T-helper 2 cell treated with Interferon-gamma antibody and Interleukin-4, amounts not matched to agents 5 μg/mL and 100 μg/mL, for 36 hours (primary cell): Measurements from ENCODE around the gene CDK11B.
"Not testable (repeated sequence)": the region's sequence is repeated elsewhere in the genome, so short reads cannot be mapped to it uniquely, and the experiment has no call there.

Source experiments
- DNase-seq: peaks from one replicate; pipeline ENCODE4 v3.0.0; 2021; ENCODE audit warnings: low spot score
- H3K27ac Mint-ChIP-seq: one replicate; pipeline ENCODE4 v1.8.0; 2021; ENCODE audit warnings: mild to moderate bottlenecking, mixed read lengths
- H3K27me3 Mint-ChIP-seq: one replicate; pipeline ENCODE4 v1.8.0; 2021; ENCODE audit warnings: low read depth, mixed read lengths
- H3K36me3 Mint-ChIP-seq: one replicate; pipeline ENCODE4 v1.8.0; 2021; ENCODE audit warnings: low read depth, mixed read lengths
- H3K4me1 Mint-ChIP-seq: one replicate; pipeline ENCODE4 v1.8.0; 2021; ENCODE audit warnings: low read depth, mixed read lengths
- H3K4me3 Mint-ChIP-seq: one replicate; pipeline ENCODE4 v1.8.0; 2022; ENCODE audit warnings: mild to moderate bottlenecking, moderate library complexity, mixed read lengths
- H3K9me3 Mint-ChIP-seq: one replicate; pipeline ENCODE4 v1.8.0; 2021; ENCODE audit warnings: mixed read lengths

The CDK11B gene

DNA sequence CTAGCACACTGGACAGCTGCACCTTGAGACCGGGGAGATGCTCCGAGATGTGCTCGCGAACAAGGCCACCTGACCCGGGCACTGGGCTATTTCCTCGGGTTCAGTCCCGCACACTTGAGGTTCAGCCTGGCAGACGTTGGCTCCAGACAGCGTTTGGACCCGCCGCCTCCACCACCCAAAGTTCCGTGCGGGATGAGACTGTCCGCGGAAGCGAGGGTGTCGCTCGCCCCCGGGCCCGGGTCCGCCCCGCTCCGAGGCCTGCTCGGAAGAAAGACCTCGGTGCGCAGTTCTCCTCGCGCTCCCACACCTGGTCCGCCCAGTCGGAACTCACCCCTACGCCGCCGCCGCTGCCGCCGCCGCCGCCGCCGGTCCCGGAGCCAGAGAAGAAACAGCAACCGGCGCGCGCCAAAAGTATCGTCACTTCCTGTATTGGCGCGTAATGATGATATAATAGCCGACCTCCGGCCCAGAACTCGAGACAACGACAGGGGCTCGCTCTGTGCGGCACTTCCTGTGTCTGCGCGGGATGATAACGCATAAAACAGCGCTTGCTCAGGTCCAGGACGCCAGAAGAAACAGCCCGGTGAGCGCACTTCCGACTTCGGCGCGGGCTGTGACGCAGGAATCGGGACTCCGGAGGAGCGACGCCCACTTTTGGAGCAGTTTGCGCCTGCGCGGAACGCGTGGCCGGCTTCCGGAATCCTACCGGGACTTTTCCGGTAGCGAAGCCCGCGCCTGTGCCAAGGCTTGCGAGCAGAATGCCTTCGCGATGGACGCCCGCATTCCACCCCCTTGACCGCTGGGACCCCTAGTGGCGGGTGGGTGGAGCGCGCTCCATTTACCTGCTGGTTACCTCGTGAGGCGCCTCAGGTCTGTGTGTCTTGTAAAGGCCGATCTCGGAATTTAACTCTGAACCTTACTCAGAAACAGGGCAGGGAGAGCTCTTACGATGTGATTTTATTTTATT lies at the start of gene CDK11B:
Gene CDK11B, minus strand, starts transcription at position 422 of the 967 bp plus-strand sequence. CDS start 1,519 bp downstream, outside the sequence.
- peak within 1 kb of the TSS; percentile 99 for H3K27ac Mint-ChIP-seq
- H3K27me3 Mint-ChIP-seq, H3K4me1 Mint-ChIP-seq, H3K9me3 Mint-ChIP-seq: not testable (repeated sequence)
- H3K36me3 Mint-ChIP-seq: peaks cover 13% of the 10 kb centered on the region
- peak; percentile 96 for DNase-seq
- peak within 1 kb of the TSS; percentile 94 for H3K4me3 Mint-ChIP-seq

DNA sequence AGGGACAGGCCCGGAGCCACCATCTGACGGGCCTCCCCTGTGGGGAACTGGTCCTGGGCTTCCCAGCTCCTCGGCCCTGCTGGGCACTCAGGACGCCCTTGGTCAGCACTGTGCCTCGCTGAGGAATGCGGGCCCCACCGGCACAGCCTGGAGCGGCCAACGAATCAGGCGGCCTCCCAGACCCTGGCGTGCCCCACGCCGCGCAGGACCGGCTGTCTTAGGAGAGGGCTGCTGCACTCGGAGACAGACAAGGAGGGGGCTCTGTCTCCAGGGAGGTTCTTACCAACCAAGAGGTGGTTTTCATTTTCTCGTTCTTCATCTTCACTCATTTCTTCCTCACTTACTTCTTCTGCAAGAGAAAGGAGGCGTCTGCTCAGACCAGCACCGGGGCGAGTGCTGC lies 49.1 kb upstream of the CDK11B start:
- not testable (repeated sequence) for H3K4me3 Mint-ChIP-seq, H3K36me3 Mint-ChIP-seq, H3K27me3 Mint-ChIP-seq, H3K4me1 Mint-ChIP-seq, H3K9me3 Mint-ChIP-seq, DNase-seq, H3K27ac Mint-ChIP-seq

DNA sequence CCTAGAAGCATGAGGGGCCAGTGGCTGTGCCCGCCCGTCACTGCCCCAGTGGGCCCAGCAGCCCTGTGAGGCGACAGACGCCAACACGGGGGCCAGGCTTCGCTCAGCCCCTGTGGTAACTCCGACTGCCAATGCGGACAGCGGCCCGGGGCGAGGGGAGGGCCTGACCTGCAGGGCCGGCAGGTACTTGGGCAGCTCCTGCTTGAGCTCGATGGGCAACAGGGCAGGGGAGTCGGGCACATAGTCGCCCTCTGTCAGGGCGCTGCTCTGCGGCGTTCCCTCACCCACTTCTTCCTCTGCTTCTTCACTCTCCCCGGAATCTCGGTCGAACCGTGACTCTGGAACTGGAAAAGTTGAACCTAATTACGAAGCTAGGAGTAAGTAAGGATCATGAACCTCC lies 48.4 kb upstream of the CDK11B start:
- not testable (repeated sequence) for H3K9me3 Mint-ChIP-seq, H3K4me1 Mint-ChIP-seq, H3K4me3 Mint-ChIP-seq, H3K36me3 Mint-ChIP-seq, DNase-seq, H3K27me3 Mint-ChIP-seq, H3K27ac Mint-ChIP-seq

DNA sequence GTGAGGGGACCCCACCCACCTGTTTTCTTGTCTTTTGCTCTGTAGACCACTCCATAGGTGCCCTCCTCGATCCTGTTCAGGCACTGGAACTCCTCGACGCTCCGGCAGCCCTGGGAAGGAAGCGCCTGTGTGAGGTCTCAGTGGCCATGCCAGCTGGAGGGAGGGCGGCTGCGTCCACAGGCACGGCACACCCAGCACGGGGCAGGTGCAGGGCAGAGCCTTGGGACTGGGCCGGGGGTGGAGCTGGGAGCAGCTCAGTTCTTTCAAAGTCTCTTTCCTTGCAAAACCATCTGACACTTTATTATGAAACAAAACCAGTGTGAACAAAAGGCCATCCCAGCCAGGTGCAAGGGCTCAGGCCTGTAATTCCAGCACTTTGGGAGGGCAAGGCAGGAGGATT lies 46.8 kb upstream of the CDK11B start:
- H3K27me3 Mint-ChIP-seq, DNase-seq, H3K4me3 Mint-ChIP-seq, H3K9me3 Mint-ChIP-seq, H3K27ac Mint-ChIP-seq, H3K4me1 Mint-ChIP-seq, H3K36me3 Mint-ChIP-seq: not testable (repeated sequence)

DNA sequence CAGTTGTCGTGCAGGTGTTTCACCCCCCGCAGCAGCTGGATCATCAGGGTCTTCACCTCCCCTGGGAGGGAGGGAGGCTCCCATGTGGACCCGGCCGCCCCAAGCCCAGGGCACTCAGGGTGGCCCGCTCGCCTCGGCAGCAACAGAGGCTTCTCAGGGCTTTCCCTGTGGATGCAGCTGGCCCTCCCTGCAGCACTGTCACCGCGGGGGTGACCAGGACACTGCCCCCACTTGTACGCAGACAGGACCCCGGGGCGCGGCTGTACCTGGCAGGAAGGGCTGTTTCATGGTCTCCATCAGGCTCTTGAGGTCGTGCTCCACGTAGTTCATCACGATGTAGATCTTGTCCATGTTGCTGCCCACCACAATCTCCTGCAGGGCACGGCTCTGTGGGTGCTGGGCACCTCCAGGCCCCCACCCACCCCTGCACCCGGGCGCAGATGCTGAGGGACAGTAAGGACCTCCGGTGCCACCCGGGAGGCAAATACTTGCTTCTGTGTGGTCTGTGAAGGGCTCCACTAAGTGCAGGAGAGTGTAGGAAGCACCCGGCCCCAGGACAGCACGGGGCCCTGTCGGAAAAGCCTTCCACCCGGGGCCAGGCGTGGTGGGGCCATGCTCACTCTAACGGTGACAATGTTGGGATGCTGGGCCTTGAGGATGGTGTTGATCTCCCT lies 45.6 kb upstream of the CDK11B start:
- not testable (repeated sequence) for H3K27me3 Mint-ChIP-seq, H3K27ac Mint-ChIP-seq, H3K36me3 Mint-ChIP-seq

DNA sequence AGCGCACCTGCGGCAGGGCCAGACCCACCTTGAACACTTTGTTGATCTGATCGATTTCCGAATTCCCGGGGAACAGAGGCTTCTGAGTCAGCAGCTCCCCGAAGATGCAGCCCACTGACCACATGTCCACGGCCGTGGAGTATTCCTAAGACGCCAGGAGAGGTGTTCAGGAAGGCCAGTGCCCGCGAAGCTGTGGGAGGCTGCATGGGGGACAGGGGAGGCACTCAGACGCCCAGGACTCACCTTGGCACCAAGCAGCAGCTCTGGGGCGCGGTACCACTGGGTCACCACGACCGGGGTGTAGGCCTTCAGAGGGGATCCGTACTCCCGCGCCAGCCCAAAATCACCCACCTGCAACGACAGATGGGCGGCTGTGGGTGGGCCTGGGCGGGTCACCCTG lies 45.0 kb upstream of the CDK11B start:
- no peak overlapping the region for H3K27ac Mint-ChIP-seq
- H3K36me3 Mint-ChIP-seq: peaks cover 2% of the 10 kb centered on the region
- no peaks in the 10 kb centered on the region for H3K4me1 Mint-ChIP-seq
- H3K27me3 Mint-ChIP-seq: no peaks in the 10 kb centered on the region
- no peak for DNase-seq
- no peak overlapping the region for H3K4me3 Mint-ChIP-seq
- H3K9me3 Mint-ChIP-seq: no peaks in the 10 kb centered on the region

More for the DNA sequence above, 45.6 kb upstream of the CDK11B start:
- DNase-seq, H3K4me1 Mint-ChIP-seq, H3K9me3 Mint-ChIP-seq, H3K4me3 Mint-ChIP-seq: not testable (repeated sequence)

DNA sequence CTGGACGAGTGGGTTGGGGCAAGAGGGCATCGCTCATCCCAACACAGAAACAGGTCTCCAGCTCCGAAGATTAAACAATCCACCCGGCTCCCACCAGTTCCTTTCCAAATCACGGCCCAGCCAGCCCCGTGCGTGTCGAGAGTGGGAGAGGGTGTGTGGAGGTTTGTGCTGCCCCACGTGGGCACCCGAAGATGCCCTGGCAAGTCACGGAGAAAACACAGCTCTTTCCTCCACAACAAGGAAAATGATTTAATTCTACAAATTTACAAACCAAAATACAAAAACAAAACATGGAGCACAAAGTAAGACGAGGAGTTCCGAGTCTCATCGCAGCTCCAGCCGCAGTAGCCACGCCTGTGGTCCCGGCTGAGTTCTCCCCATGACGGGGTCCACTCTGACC lies 43.7 kb upstream of the CDK11B start:
- not testable (repeated sequence) for H3K36me3 Mint-ChIP-seq, H3K9me3 Mint-ChIP-seq, H3K27me3 Mint-ChIP-seq, H3K27ac Mint-ChIP-seq, H3K4me3 Mint-ChIP-seq, H3K4me1 Mint-ChIP-seq, DNase-seq

DNA sequence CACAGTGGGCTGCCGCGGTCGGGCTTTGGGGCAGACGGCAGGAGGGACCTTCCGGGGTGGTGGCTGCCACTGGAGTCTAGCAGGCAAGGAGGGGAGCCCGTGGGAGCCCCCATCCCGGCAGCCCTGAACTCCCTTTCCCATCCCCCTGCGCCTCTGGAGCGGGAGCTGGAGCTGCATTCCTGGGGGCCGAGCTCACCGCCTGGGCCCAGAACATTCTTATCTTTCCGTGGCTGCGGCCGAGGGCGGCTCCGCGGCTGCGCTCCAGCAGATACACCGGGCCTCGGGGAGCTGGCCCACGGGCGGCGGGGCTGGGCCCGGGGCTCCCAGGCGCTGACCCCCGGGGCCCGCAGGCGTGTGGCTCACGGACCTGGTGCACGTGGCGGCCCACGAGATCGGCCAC lies 41.8 kb upstream of the CDK11B start:
- H3K27me3 Mint-ChIP-seq, DNase-seq, H3K36me3 Mint-ChIP-seq, H3K27ac Mint-ChIP-seq, H3K4me3 Mint-ChIP-seq, H3K9me3 Mint-ChIP-seq, H3K4me1 Mint-ChIP-seq: not testable (repeated sequence)

DNA sequence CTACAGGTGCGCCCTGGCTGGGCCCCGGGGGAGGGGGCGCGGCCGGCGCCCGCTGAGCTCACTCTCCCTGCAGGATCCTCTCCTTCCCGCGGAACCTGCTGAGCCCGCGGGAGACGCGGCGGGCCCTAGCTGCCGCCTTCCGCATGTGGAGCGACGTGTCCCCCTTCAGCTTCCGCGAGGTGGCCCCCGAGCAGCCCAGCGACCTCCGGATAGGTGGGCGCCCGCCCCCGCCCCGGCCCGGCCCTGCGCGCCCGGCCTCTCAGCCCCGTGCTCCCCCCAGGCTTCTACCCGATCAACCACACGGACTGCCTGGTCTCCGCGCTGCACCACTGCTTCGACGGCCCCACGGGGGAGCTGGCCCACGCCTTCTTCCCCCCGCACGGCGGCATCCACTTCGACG lies 41.3 kb upstream of the CDK11B start:
- not testable (repeated sequence) for H3K27ac Mint-ChIP-seq, H3K36me3 Mint-ChIP-seq, H3K4me1 Mint-ChIP-seq, H3K9me3 Mint-ChIP-seq, H3K4me3 Mint-ChIP-seq, DNase-seq, H3K27me3 Mint-ChIP-seq

DNA sequence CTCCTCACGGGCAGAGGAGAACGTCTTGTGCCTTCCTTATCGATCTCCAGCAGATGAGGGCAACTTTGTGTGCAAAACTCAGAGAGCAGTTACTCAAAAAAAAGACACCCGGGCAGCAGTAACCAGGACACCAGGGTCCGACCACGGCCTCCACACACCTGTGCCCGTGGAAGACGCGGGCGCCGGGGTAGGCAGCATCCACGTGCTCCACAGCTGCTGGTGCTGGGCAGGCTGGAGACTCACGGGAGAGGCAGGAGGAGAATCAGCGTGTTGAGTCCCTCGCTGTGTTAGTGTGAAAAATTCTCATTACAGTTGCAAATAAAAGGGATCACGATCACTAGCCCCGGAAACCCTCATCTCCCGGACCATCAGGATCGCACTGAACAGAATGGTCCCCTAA lies 40.3 kb upstream of the CDK11B start:
- not testable (repeated sequence) for DNase-seq, H3K4me1 Mint-ChIP-seq, H3K36me3 Mint-ChIP-seq, H3K27me3 Mint-ChIP-seq, H3K27ac Mint-ChIP-seq, H3K9me3 Mint-ChIP-seq, H3K4me3 Mint-ChIP-seq

DNA sequence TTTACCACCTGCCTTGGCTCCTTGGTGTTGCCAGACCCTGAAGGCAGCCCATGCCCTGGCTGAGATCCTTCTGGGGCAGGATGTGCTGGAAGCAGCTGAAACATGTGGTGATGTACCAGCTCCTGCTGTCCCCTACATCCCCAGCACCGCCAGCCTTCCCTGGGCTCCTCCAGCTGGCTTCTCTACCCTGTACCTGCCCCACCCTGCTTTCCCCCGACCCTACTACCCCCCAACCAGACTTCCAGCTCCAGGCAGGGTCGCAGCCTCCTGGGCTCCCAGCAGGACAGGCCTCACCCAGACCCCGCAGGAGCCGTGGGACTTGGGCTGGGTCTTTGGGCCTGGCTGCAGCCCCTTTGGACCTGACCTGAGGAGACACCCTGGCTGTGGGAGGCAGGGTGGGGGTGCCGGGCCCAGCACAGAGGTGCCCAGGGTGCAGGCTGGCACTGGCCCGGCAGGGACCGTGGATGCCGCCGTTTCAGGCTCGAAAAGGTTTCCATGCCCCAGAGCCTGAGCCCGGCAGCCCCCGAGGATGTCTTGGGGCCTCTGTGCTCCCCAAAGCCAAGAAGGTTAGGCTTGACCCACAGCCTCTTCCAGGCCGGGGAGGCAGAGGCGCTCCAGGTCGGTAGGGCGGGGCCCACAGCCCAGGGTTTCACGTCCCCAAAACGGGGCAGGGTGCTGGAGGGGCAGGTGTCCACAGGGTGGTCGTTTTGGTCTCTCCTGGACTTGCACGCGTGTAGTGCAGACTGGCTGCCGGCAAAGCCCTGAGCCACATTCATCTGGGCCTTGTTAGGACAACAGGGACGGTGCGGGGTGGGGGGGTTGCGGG lies 38.8 kb upstream of the CDK11B start:
- not testable (repeated sequence) for H3K4me3 Mint-ChIP-seq, H3K36me3 Mint-ChIP-seq, H3K27me3 Mint-ChIP-seq, H3K27ac Mint-ChIP-seq, H3K4me1 Mint-ChIP-seq, DNase-seq, H3K9me3 Mint-ChIP-seq

DNA sequence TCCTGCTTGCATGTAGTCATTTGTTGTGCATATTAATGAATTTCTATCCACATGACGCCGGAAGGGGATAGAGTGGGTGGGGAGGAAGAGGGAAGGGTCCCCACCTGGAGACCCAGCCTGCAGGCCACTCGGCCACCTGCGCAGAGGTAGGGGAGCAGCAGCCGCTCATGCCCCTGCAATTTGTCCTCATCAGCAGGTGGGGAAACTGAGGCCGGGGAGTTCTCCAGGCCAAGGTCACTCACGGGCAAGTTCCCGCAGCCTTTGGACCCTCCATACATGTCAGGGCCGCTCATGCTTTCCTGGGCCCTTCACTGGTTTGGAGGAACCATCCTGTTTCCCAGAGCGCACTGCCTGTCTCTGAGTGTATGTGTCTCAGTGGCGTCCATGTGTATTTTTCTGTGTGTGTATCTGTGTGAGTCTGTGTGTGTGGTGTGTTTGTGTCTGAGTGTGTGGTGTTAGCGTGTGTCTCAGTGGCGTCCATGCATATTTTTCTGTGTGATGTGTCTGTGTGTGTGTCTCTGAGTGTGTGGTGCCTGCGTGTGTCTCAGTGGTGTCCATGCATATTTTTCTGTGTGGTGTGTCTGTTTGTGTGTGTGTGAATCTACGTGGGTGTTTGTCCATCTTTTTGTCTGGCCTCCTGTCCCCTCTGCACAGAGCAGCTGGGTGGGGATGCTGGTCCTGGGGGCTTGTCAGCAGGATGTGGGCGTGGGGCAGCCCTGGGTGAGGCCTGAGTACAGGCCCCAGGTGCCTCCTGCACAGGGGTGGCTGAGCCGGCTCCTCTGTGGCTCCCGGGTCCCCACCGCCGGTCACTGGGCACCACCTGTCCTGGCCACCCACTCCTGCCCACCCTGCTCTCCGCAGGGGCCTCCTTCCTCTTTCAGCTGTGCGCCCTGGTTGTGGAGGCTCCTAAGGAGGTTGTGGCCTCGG lies 37.9 kb upstream of the CDK11B start:
- not testable (repeated sequence) for DNase-seq, H3K36me3 Mint-ChIP-seq, H3K4me3 Mint-ChIP-seq, H3K4me1 Mint-ChIP-seq, H3K9me3 Mint-ChIP-seq, H3K27ac Mint-ChIP-seq, H3K27me3 Mint-ChIP-seq
